HepG2 (cell line): ENCODE measurements around the gene SNX3. TPM values are rescaled to one million over a fixed set of nuclear protein-coding genes. Genes with fewer than 3 reads are reported as not detected.

Experiments used
- AHR ChIP-seq: IDR thresholded peaks from 2 replicates; pipeline ENCODE4 v1.6.1; 2018; ENCODE audit warnings: missing genetic modification reagents, missing compliant biosample characterization
- CBX1 ChIP-seq: IDR thresholded peaks from one replicate; pipeline ENCODE4 v1.6.1; 2016; ENCODE audit warnings: antibody characterized with exemption, low read depth
- CHD2 ChIP-seq: IDR thresholded peaks from 2 replicates; pipeline ENCODE4 v1.6.1; 2011; ENCODE audit warnings: low read depth, low read length, improper control_type of control experiment
- ELF4 ChIP-seq: sonication (generic); formaldehyde crosslinking; IDR thresholded peaks from 2 replicates; pipeline ENCODE4 v1.5.0; 2020; ENCODE audit warnings: missing genetic modification reagents, mild to moderate bottlenecking, moderate library complexity, borderline replicate concordance
- FOSL1 ChIP-seq: sonication (generic); formaldehyde crosslinking; IDR thresholded peaks from 2 replicates; pipeline ENCODE4 v1.9.0; 2021; ENCODE audit warnings: missing genetic modification reagents, borderline replicate concordance
- GLI4 ChIP-seq: sonication (generic); formaldehyde crosslinking; IDR thresholded peaks from 2 replicates; pipeline ENCODE4 v1.5.1; 2020; ENCODE audit warnings: missing genetic modification reagents, mild to moderate bottlenecking, moderate library complexity, borderline replicate concordance
- HNF4G ChIP-seq, 2 experiments: sonication (generic) in 1 of 2; formaldehyde crosslinking in 1 of 2; IDR thresholded peaks; 2 replicates each; pipeline versions ENCODE4 v1.4.0 to v1.6.1; 2011 to 2020; ENCODE audit warnings: borderline replicate concordance in 2 of 2, low read depth in 2 of 2, mild to moderate bottlenecking in 2 of 2, low read length in 1 of 2, missing genetic modification reagents in 1 of 2, moderate library complexity in 1 of 2
- HOXA7 ChIP-seq: sonication (generic); formaldehyde crosslinking; IDR thresholded peaks from 2 replicates; pipeline ENCODE4 v1.8.1; 2022; ENCODE audit warnings: mild to moderate bottlenecking, missing genetic modification reagents, moderate library complexity
- KDM1A ChIP-seq: IDR thresholded peaks from 2 replicates; pipeline ENCODE4 v1.6.1; 2016; ENCODE audit warnings: missing compliant biosample characterization
- KLF16 ChIP-seq, 2 experiments: sonication (generic) in 1 of 2; formaldehyde crosslinking in 1 of 2; IDR thresholded peaks; 2 replicates each; pipeline versions ENCODE4 v1.6.1 to v1.8.0; 2016 to 2023; ENCODE audit warnings: missing genetic modification reagents in 2 of 2, missing compliant biosample characterization in 1 of 2
- KLF6 ChIP-seq: IDR thresholded peaks from 2 replicates; pipeline ENCODE4 v1.8.0; 2016; ENCODE audit warnings: missing biosample characterization, missing genetic modification reagents
- MAFF ChIP-seq: IDR thresholded peaks from 2 replicates; pipeline ENCODE4 v1.6.1; 2011; ENCODE audit warnings: low read depth, low read length, improper control_type of control experiment
- MAX ChIP-seq: IDR thresholded peaks from 2 replicates; pipeline ENCODE4 v1.6.1; 2012; ENCODE audit warnings: inconsistent platforms
- NFKBIZ ChIP-seq: IDR thresholded peaks from 2 replicates; pipeline ENCODE4 v1.6.1; 2018; ENCODE audit warnings: missing genetic modification reagents, missing compliant biosample characterization
- PRPF4 ChIP-seq: fragments of 200-400 bp; formaldehyde crosslinking; IDR thresholded peaks from 2 replicates; pipeline ENCODE4 v1.6.1; 2016; ENCODE audit warnings: low read length, low read depth; ENCODE audit not compliant: poor library complexity, severe bottlenecking
- SNAPC2 ChIP-seq: sonication (generic); formaldehyde crosslinking; IDR thresholded peaks from 2 replicates; pipeline ENCODE4 v1.8.1; 2022; ENCODE audit warnings: mild to moderate bottlenecking, missing genetic modification reagents
- TCF7L2 ChIP-seq: IDR thresholded peaks from 2 replicates; pipeline ENCODE4 v1.6.1; 2011; ENCODE audit warnings: mild to moderate bottlenecking, low read depth, low read length, moderate library complexity
- ZC3H4 ChIP-seq: sonication (generic); formaldehyde crosslinking; IDR thresholded peaks from 2 replicates; pipeline ENCODE4 v1.4.0; 2020; ENCODE audit warnings: missing genetic modification reagents, borderline replicate concordance
- ZNF20 ChIP-seq: sonication (generic); formaldehyde crosslinking; IDR thresholded peaks from 2 replicates; pipeline ENCODE4 v1.4.0; 2020; ENCODE audit warnings: mild to moderate bottlenecking, moderate library complexity, missing genetic modification reagents
- ZNF317 ChIP-seq: sonication (generic); formaldehyde crosslinking; IDR thresholded peaks from 2 replicates; pipeline ENCODE4 v1.5.0; 2020; ENCODE audit warnings: mild to moderate bottlenecking, missing genetic modification reagents
- ZNF335 ChIP-seq: sonication (generic); formaldehyde crosslinking; IDR thresholded peaks from 2 replicates; pipeline ENCODE4 v1.4.0; 2020; ENCODE audit warnings: missing genetic modification reagents
- ZNF512B ChIP-seq: sonication (generic); formaldehyde crosslinking; IDR thresholded peaks from 2 replicates; pipeline ENCODE4 v1.5.1; 2020; ENCODE audit warnings: missing genetic modification reagents, mild to moderate bottlenecking, borderline replicate concordance
- ZSCAN21 ChIP-seq: sonication (generic); formaldehyde crosslinking; IDR thresholded peaks from 2 replicates; pipeline ENCODE4 v1.8.0; 2022; ENCODE audit warnings: mild to moderate bottlenecking, missing genetic modification reagents, moderate library complexity, borderline replicate concordance
- polyA plus RNA-seq, 8 experiments: library from polyadenylated mRNA; depleted of rRNA in 3 of 8; stranded (reverse) in 7 of 8; unstranded in 1 of 8; fragments of >200 nt; fragmentation: Illumina TruSeq in 4 of 8; extraction: Trizol in 4 of 8; gene quantifications; 2 replicates each; pipeline versions ENCODE4 v1.2.1 to v1.2.3, GENCODE V29; 2011 to 2016; ENCODE audit warnings: low read depth in 4 of 8, missing spikeins in 1 of 8, mixed read lengths in 1 of 8; ENCODE audit not compliant: insufficient read depth in 1 of 8
- total RNA-seq, 5 experiments: library from RNA; depleted of rRNA; stranded (reverse); fragments of >200 nt; fragmentation: Illumina TruSeq; extraction: Trizol; gene quantifications; 2 replicates each; pipeline ENCODE4 v1.2.3, GENCODE V29; 2016; ENCODE audit warnings: low read depth in 1 of 5
- TF ChIP-seq, protein P1 (sequence below): sonication (generic); formaldehyde crosslinking; IDR thresholded peaks from 2 replicates; pipeline ENCODE4 v1.5.0; 2020; ENCODE audit warnings: missing genetic modification reagents

SNX3 gene
- total and polyA plus RNA-seq, 2 of the 13 experiments (the other 11 are each of a cell fraction or from before 2014, with no cell fraction given), result 84.9 to 226 TPM

GRCh38 chr6:108260809-108261569, at the start of gene SNX3 (continued):
- TF ChIP-seq SNAPC2 (CRISPR knock-in tag) (peak; percentile 90; the same call in 1 of the 2 replicates), NFKBIZ (CRISPR knock-in tag) (peak; percentile 25; the same call in 1 of the 2 replicates), KLF16 (CRISPR knock-in tag; IDR thresholded peaks at IDR 0.05) (0 out of 4 replicates have a peak, but pooled peaks of 1 of the 2 experiments have one; percentile 49), ZNF512B (CRISPR knock-in tag) (no peak), MAFF (no peak), MAX (peak; percentile 67), ZSCAN21 (CRISPR knock-in tag) (peak; percentile 40; the same call in 1 of the 2 replicates), HNF4G (IDR thresholded peaks at IDR 0.05; ENCODE audit: borderline replicate concordance, low read depth, low read length) (no peak), HNF4G (CRISPR knock-in tag; IDR thresholded peaks at IDR 0.05; ENCODE audit: borderline replicate concordance, low read depth) (no peak), CHD2 (no peak), GLI4 (CRISPR knock-in tag) (no peak; the same call in 1 of the 2 replicates), ZC3H4 (CRISPR knock-in tag) (no peak), ZNF317 (CRISPR knock-in tag) (peak; percentile 82), KLF6 (CRISPR knock-in tag) (peak; percentile 30; the same call in 1 of the 2 replicates), ELF4 (no peak), FOSL1 (CRISPR knock-in tag) (no peak), ZNF20 (CRISPR knock-in tag) (no peak), AHR (CRISPR knock-in tag) (no peak), HOXA7 (CRISPR knock-in tag) (no peak), KDM1A (CRISPR knock-in tag) (no peak), ZNF335 (CRISPR knock-in tag) (peak; percentile 93), TCF7L2 (no peak), PRPF4 (no peak), CBX1 (peak; percentile 69)
- TF ChIP-seq, protein P1, sequence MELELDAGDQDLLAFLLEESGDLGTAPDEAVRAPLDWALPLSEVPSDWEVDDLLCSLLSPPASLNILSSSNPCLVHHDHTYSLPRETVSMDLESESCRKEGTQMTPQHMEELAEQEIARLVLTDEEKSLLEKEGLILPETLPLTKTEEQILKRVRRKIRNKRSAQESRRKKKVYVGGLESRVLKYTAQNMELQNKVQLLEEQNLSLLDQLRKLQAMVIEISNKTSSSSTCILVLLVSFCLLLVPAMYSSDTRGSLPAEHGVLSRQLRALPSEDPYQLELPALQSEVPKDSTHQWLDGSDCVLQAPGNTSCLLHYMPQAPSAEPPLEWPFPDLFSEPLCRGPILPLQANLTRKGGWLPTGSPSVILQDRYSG (CRISPR knock-in tag), result no peak
